ENCODE data around the gene ALDH1L2.

GRCh38 chr12:105076913-105077312 is 7.3 kb downstream of the ALDH1L2 start:
- TF ChIP-seq CTCF (IDR thresholded peaks at IDR 0.05) (no peak), POLR2A (IDR thresholded peaks at IDR 0.05) (no peak)
